OCI-LY7 (cell line): ENCODE results near the gene LAMA2.

Source experiments
- CTCF ChIP-seq: fragments of 200-600 bp; sonication (generic); conservative IDR thresholded peaks from 2 replicates; pipeline ENCODE4 v1.5.1; 2014; ENCODE audit warnings: mild to moderate bottlenecking, antibody characterized with exemption, low read length, moderate library complexity, mixed read lengths
- EZH2phosphoT487 ChIP-seq: fragments of 200-600 bp; sonication (generic); IDR thresholded peaks from 2 replicates; pipeline ENCODE4 v1.6.1; 2018; ENCODE audit warnings: low read depth, borderline replicate concordance, mild to moderate bottlenecking, mixed run types, antibody characterized with exemption, low read length, moderate library complexity, mixed read lengths

DNA sequence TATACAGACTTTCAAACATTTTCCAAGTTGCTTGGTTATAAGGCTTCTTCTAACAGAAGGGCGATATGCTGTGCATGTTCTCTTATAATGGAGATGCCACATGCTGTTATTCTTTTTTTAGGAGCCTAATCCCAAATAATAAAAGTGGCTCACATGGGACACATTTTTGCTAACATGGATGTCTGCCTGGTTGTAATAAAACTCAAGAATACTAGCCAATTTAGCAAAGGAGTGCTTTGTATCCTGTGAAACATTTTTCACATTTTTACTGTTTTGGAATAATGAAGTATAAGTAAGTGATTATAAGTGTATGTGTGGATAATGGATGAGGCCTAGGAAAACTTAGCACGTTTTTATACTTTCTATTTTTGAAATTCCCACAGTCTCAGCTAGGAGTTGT is 312.2 kb downstream of the LAMA2 start:
- TF ChIP-seq CTCF = no peak
- no peak for TF ChIP-seq EZH2phosphoT487
